HEK293 (cell line): ENCODE results near the gene RNF11.

ENCODE experiments used
- ZBTB8A ChIP-seq: fragments of 450-650 bp; formaldehyde crosslinking; IDR thresholded peaks from 2 replicates; pipeline ENCODE4 v1.5.1; 2016; ENCODE audit warnings: missing biosample characterization, missing genetic modification characterization
- ZNF549 ChIP-seq: fragments of 450-650 bp; IDR thresholded peaks from 2 replicates; pipeline ENCODE4 v1.5.1; 2018; ENCODE audit warnings: missing biosample characterization, missing genetic modification characterization, mild to moderate bottlenecking, inconsistent platforms, moderate library complexity

DNA sequence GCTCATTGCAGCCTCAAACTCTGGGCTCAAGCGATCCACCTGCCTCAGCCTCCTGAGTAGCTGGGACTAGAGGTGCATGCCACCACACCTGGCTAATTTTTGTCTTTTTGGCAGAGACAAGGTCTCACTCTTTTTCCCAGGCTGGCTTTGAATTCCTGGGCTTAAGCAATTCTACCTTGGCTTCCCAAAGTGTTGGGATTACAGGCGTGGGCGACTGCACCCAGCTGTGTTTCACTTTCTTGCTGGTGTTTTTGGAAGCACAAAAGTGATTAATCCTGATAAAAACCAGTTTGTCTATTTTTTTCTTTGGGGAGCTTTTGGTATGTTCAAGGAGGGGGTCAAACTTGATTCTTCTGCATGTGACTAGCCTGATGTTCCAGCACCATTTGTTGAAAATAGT lies 19.3 kb downstream of the RNF11 start:
- no peak for TF ChIP-seq ZBTB8A (tag by site-specific recombination)
- no peak for TF ChIP-seq ZNF549
